Gastrocnemius medialis (tissue), 4 donors: ENCODE results near the gene NEDD4L. TPM values are rescaled to one million over a fixed set of nuclear protein-coding genes. Genes with fewer than 3 reads are reported as not detected.

Experiments used
- ATAC-seq, 2 donors: fragments of 150-250 bp; one replicate each; pipeline ENCODE4 v1.9.1; 2016
- DNase-seq, 2 donors: peaks; one replicate each; pipeline ENCODE4 v3.0.0-alpha.2; 2019
- H3K27ac ChIP-seq, 4 donors: fragments of 200-600 bp; sonication (generic); 1 replicate in 1 of 4; 2 replicates in 3 of 4; pipeline ENCODE4 v1.5.1; 2016 to 2018; ENCODE audit warnings: mild to moderate bottlenecking in 2 of 4, moderate library complexity in 1 of 4
- H3K27me3 ChIP-seq, 3 donors: fragments of 200-600 bp; sonication (generic) in 2 of 3; 1 replicate in 1 of 3; 2 replicates in 2 of 3; pipeline versions ENCODE4 v1.5.1 to v1.6.0; 2016 to 2019; ENCODE audit warnings: mild to moderate bottlenecking in 1 of 3, moderate library complexity in 1 of 3
- H3K36me3 ChIP-seq, 2 donors: fragments of 200-600 bp; sonication (generic) in 1 of 2; one replicate each; pipeline ENCODE4 v1.5.1; 2017 to 2018
- H3K4me1 ChIP-seq, 2 donors: fragments of 200-600 bp; sonication (generic) in 1 of 2; one replicate each; pipeline ENCODE4 v1.5.1; 2016 to 2017; ENCODE audit warnings: mild to moderate bottlenecking in 2 of 2
- H3K4me3 ChIP-seq, 4 donors: fragments of 200-600 bp; sonication (generic) in 3 of 4; 1 replicate in 1 of 4; 2 replicates in 3 of 4; pipeline ENCODE4 v1.5.1; 2016 to 2019; ENCODE audit warnings: mild to moderate bottlenecking in 2 of 4
- H3K9me3 ChIP-seq, 3 donors: fragments of 200-600 bp; sonication (generic) in 2 of 3; 1 replicate in 1 of 3; 2 replicates in 2 of 3; pipeline ENCODE4 v1.5.1; 2016 to 2019
- POLR2A ChIP-seq, 2 donors: fragments of 450-650 bp; IDR thresholded peaks; one replicate each; pipeline ENCODE4 v1.6.1; 2017; ENCODE audit warnings: antibody characterized with exemption in 2 of 2, mild to moderate bottlenecking in 2 of 2, moderate library complexity in 2 of 2
- in situ Hi-C, 4 donors: fragments of 200-750 bp; cut with MboI; loops; one replicate each; pipeline versions ENCODE4 v1.15.0 to v1.8.0; 2017; ENCODE audit warnings: low sequenced_read_pairs in 4 of 4
- intact Hi-C: fragments of 100-400 bp; cut with DNase I; formaldehyde crosslinking; loops from one replicate; pipeline ENCODE4 v1.15.1; 2023; ENCODE audit warnings: low total_unique reads
- total RNA-seq, 4 donors: library from RNA; depleted of rRNA; stranded (reverse); fragments of >200 nt; gene quantifications; one replicate each; pipeline versions ENCODE4 v1.1.0 to v1.2.3, GENCODE V29; 2016
- TF ChIP-seq, protein P1 (sequence below), 5 experiments: fragments of 450-650 bp in 3 of 5; fragments of 200-600 bp in 2 of 5; sonication (generic) in 2 of 5; IDR thresholded peaks in 4 of 5; conservative IDR thresholded peaks in 1 of 5; 1 replicate in 4 of 5; 2 replicates in 1 of 5; pipeline ENCODE4 v1.5.1; 2016 to 2019; ENCODE audit warnings: antibody characterized with exemption in 5 of 5, mild to moderate bottlenecking in 3 of 5, moderate library complexity in 3 of 5

The NEDD4L gene
- total RNA-seq, 4 donors from 2014 or later: 27.4 to 81.5 (median 51.5) TPM

DNA sequence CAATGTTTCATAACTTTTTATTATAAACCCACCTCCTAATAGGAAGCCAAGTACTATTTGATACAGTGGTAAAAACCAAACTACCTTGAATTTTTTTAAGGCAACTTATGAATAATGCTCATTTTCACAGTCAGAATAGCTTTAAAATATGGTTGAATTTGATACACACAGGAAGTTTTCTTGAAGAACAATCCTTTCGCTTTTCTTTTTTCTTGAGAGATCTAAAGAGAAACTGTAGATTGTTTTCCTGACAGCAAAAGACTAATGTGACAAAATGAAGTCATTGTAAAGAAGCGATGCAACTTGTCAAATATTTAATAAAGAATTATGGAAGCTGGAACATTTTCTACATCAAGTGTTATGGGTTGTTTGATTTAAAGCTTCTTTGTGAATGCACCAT lies 357.2 kb downstream of the NEDD4L start:
- TF ChIP-seq, protein P1, sequence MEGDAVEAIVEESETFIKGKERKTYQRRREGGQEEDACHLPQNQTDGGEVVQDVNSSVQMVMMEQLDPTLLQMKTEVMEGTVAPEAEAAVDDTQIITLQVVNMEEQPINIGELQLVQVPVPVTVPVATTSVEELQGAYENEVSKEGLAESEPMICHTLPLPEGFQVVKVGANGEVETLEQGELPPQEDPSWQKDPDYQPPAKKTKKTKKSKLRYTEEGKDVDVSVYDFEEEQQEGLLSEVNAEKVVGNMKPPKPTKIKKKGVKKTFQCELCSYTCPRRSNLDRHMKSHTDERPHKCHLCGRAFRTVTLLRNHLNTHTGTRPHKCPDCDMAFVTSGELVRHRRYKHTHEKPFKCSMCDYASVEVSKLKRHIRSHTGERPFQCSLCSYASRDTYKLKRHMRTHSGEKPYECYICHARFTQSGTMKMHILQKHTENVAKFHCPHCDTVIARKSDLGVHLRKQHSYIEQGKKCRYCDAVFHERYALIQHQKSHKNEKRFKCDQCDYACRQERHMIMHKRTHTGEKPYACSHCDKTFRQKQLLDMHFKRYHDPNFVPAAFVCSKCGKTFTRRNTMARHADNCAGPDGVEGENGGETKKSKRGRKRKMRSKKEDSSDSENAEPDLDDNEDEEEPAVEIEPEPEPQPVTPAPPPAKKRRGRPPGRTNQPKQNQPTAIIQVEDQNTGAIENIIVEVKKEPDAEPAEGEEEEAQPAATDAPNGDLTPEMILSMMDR (IDR thresholded peaks at IDR 0.05 in 4 of 5, conservative IDR thresholded peaks at IDR 0.05 in 1 of 5): no peak
- no peak for TF ChIP-seq POLR2A (IDR thresholded peaks at IDR 0.05)
- Histone ChIP-seq H3K9me3 (no peaks in the 10 kb centered on the region), H3K27ac (no peak overlapping the region), H3K4me3 (no peak overlapping the region), H3K4me1 (peaks cover 0 to 16% of the 10 kb centered on the region in 2 donors), H3K36me3 (peaks cover 0 to 5% of the 10 kb centered on the region in 2 donors), H3K27me3 (no peaks in the 10 kb centered on the region)
- no peak for DNase-seq
- in situ Hi-C loops: loop anchor here in 3 of 4 donors (5.0 to 10.0 kb wide), 2 partner anchors 84 to 91 kb away; no protein-coding TSS in a partner anchor
- intact Hi-C loops: loop anchor here (5.0 kb wide), 1 partner anchor 361 kb away; no protein-coding TSS in a partner anchor
- ATAC-seq: no peak

- in situ Hi-C loops (loop anchor here in 3 of 4 donors (5.0 to 10.0 kb wide), 2 partner anchors 83 to 90 kb away; no protein-coding TSS in a partner anchor), intact Hi-C loops (loop anchor here (5.0 kb wide), 1 partner anchor 360 kb away; no protein-coding TSS in a partner anchor)
- ATAC-seq (no peak), DNase-seq (no peak)
- Histone ChIP-seq H3K4me1 (peaks cover 0 to 16% of the 10 kb centered on the region in 2 donors), H3K4me3 (no peak overlapping the region), H3K36me3 (no peaks in the 10 kb centered on the region), H3K9me3 (no peaks in the 10 kb centered on the region), H3K27ac (no peak overlapping the region), H3K27me3 (no peaks in the 10 kb centered on the region)
- TF ChIP-seq, protein P1 (IDR thresholded peaks at IDR 0.05 in 4 of 5, conservative IDR thresholded peaks at IDR 0.05 in 1 of 5): peak in 2 of 5 experiments; percentile 7 to 18
- no peak for TF ChIP-seq POLR2A (IDR thresholded peaks at IDR 0.05)
These were observed 358.2 kb downstream of the NEDD4L start for GRCh38 chr18:58402247-58402646.

- H3K9me3 ChIP-seq: no peaks in the 10 kb centered on the region
- TF ChIP-seq, protein P1 (IDR thresholded peaks at IDR 0.05 in 4 of 5, conservative IDR thresholded peaks at IDR 0.05 in 1 of 5): no peak
- no peak for TF ChIP-seq POLR2A (IDR thresholded peaks at IDR 0.05)
- H3K4me3 ChIP-seq: no peak overlapping the region
- intact Hi-C loops (loop anchor here (5.0 kb wide), 1 partner anchor 359 kb away; no protein-coding TSS in a partner anchor), in situ Hi-C loops (loop anchor here in 3 of 4 donors (5.0 to 10.0 kb wide), 2 partner anchors 82 to 89 kb away; no protein-coding TSS in a partner anchor)
- DNase-seq (no peak), ATAC-seq (peak in 1 of 2 donors; percentile 21)
- peaks cover 0 to 16% of the 10 kb centered on the region in 2 donors for H3K4me1 ChIP-seq
- H3K27ac ChIP-seq: no peak overlapping the region
- H3K27me3 ChIP-seq: no peaks in the 10 kb centered on the region
- H3K36me3 ChIP-seq: no peaks in the 10 kb centered on the region
These were observed 359.1 kb downstream of the NEDD4L start for GRCh38 chr18:58402951-58403702.

DNA sequence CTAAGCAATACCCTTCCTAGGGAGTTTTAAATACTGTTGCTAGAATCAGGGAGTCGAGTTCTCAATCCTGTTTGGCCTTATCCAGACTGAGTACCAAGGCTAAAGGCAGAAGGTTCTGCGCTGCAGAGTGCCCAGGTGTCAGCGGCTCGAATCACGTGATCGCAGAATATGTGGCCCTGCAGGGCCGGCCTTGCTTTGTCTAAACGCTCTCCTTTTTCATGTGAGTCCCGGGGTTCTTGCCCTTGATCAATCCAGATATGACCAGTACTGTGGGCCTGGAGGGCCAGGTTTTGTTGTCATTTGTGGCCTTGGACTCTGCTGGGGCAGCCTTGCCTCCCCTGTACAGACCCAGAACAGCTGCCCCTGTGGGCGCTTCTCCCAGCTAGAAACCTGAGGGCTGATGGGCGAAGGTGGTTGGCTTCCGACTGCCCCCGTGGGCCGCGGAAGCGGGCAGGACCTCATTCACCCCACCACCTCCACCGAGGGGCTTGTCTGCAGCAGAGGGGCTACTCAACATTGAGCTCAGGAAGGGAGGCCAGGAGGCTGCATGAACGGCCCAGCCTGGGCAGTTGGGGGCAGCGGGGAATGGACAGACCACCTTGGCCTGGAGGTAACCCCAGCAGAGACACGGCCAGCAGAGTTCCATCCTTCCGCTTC lies 359.9 kb downstream of the NEDD4L start:
- peaks cover 0 to 16% of the 10 kb centered on the region in 2 donors for H3K4me1 ChIP-seq
- DNase-seq: no peak
- no peak for TF ChIP-seq POLR2A (IDR thresholded peaks at IDR 0.05)
- TF ChIP-seq, protein P1 (IDR thresholded peaks at IDR 0.05 in 4 of 5, conservative IDR thresholded peaks at IDR 0.05 in 1 of 5): no peak
- no peaks in the 10 kb centered on the region for H3K27me3 ChIP-seq
- ATAC-seq: no peak
- no peak overlapping the region for H3K27ac ChIP-seq
- no peak overlapping the region for H3K4me3 ChIP-seq
- H3K36me3 ChIP-seq: no peaks in the 10 kb centered on the region
- H3K9me3 ChIP-seq: no peaks in the 10 kb centered on the region
- intact Hi-C loops: loop anchor here (5.0 kb wide), 1 partner anchor 358 kb away; no protein-coding TSS in a partner anchor
- in situ Hi-C loops: loop anchor here in 3 of 4 donors (5.0 to 10.0 kb wide), 2 partner anchors 81 to 88 kb away; no protein-coding TSS in a partner anchor
